Peyer's patch (tissue), 4 donors: ENCODE data around the gene SCO1. TPM values are rescaled to one million over a fixed set of nuclear protein-coding genes. Genes with fewer than 3 reads are reported as not detected.
A peak's percentile ranks its signal among the peaks of the same experiment; 100 is the strongest.

Source experiments
- DNase-seq, 3 donors: peaks; one replicate each; pipeline ENCODE4 v3.0.0-alpha.2; 2017 to 2019
- H3K27ac ChIP-seq, 4 donors: fragments of 200-600 bp; sonication (generic); one replicate each; pipeline ENCODE4 v1.5.1; 2016 to 2019
- H3K27me3 ChIP-seq, 2 donors: fragments of 200-600 bp; sonication (generic); one replicate each; pipeline ENCODE4 v1.5.1; 2019
- H3K36me3 ChIP-seq, 3 donors: fragments of 200-600 bp; sonication (generic); one replicate each; pipeline ENCODE4 v1.5.1; 2016 to 2019
- H3K4me1 ChIP-seq, 4 donors: fragments of 200-600 bp; sonication (generic); one replicate each; pipeline ENCODE4 v1.5.1; 2016 to 2019
- H3K4me3 ChIP-seq, 4 donors: fragments of 200-600 bp; sonication (generic); 1 replicate in 3 of 4; 2 replicates in 1 of 4; pipeline ENCODE4 v1.5.1; 2016 to 2019; ENCODE audit warnings: mild to moderate bottlenecking in 1 of 4
- H3K9me3 ChIP-seq, 4 donors: fragments of 200-600 bp; sonication (generic); one replicate each; pipeline ENCODE4 v1.5.1; 2016 to 2019; ENCODE audit warnings: mild to moderate bottlenecking in 1 of 4
- POLR2A ChIP-seq, 2 donors: fragments of 450-650 bp; IDR thresholded peaks; one replicate each; pipeline ENCODE4 v1.5.1; 2017; ENCODE audit warnings: antibody characterized with exemption in 2 of 2, mild to moderate bottlenecking in 2 of 2, moderate library complexity in 2 of 2
- total RNA-seq, 4 donors: library from RNA; depleted of rRNA; stranded (reverse); fragments of >200 nt; gene quantifications; one replicate each; pipeline ENCODE4 v1.1.0, GENCODE V29; 2016
- TF ChIP-seq, protein P1 (sequence below), 6 experiments: fragments of 450-650 bp in 4 of 6; fragments of 200-600 bp in 2 of 6; sonication (generic) in 1 of 6; IDR thresholded peaks; one replicate each; pipeline ENCODE4 v1.5.1; 2017 to 2019; ENCODE audit warnings: antibody characterized with exemption in 6 of 6, mild to moderate bottlenecking in 3 of 6, moderate library complexity in 1 of 6

Gene SCO1
- total RNA-seq, 4 donors from 2014 or later, result 12.4 to 28.6 (median 19.5) TPM

DNA sequence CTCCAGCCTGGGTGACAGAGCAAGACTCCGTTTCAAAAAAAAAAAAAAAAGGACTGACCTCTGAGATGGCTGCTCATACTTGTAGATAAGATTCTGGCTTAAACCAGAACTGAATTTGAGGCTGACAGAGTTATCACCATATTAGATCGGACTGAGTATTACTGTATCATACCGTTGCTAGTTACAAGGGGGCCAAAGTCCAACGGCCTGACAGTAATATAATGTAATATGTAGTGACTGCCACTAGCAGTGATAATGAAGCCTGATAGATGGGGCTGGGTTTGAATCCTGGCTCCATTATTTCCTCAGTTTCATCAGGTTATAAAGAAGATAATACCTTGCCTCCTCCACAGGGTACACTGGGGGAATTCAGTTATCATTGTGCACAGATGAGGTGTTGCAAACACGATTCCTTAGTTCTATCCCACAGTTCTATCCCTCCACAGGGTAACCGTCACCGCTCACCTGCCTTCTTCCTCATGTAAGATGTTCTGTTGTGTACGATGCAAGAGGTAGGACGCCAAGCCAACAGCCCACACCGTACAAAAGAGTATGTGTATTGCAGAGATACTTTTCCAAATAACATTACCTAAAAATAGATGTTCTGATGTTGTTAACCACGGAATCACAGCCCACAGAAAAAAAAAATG lies 27.3 kb upstream of the SCO1 start:
- peaks cover 0 to 19% (median 0%) of the 10 kb centered on the region in 3 donors for H3K36me3 ChIP-seq
- peak in 1 of 3 donors; percentile 92 for DNase-seq
- peak overlapping the region in 3 of 4 donors; percentile 52 to 92 (median 79) for H3K27ac ChIP-seq
- H3K4me1 ChIP-seq, result peaks cover 0 to 9% (median 2%) of the 10 kb centered on the region in 4 donors
- no peaks in the 10 kb centered on the region for H3K27me3 ChIP-seq
- no peak overlapping the region for H3K4me3 ChIP-seq
- no peak for TF ChIP-seq POLR2A (IDR thresholded peaks at IDR 0.05)
- TF ChIP-seq, protein P1, sequence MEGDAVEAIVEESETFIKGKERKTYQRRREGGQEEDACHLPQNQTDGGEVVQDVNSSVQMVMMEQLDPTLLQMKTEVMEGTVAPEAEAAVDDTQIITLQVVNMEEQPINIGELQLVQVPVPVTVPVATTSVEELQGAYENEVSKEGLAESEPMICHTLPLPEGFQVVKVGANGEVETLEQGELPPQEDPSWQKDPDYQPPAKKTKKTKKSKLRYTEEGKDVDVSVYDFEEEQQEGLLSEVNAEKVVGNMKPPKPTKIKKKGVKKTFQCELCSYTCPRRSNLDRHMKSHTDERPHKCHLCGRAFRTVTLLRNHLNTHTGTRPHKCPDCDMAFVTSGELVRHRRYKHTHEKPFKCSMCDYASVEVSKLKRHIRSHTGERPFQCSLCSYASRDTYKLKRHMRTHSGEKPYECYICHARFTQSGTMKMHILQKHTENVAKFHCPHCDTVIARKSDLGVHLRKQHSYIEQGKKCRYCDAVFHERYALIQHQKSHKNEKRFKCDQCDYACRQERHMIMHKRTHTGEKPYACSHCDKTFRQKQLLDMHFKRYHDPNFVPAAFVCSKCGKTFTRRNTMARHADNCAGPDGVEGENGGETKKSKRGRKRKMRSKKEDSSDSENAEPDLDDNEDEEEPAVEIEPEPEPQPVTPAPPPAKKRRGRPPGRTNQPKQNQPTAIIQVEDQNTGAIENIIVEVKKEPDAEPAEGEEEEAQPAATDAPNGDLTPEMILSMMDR (IDR thresholded peaks at IDR 0.05), result peak in 3 of 6 experiments; percentile 34 to 50 (median 43)
- no peaks in the 10 kb centered on the region for H3K9me3 ChIP-seq

DNA sequence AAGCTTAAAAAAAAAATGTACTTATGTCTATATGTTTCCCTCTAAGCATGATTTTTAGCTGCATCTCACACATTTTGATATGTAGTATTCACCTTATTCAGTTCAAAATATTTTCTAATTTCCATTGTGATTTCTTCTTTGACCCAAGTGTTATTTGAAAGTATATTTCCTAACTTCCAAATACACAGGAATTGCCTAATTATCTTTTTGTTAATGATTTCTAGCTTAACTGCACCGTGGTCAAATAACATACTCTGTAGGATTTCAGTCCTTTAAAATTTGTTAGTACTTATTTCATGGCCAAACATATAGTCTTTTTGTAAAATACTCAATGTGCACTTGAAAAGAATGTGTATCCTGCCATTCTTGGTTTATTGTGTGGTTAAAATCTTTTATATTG lies 21.2 kb upstream of the SCO1 start:
- H3K36me3 ChIP-seq, result peaks cover 0 to 27% (median 0%) of the 10 kb centered on the region in 3 donors
- no peaks in the 10 kb centered on the region for H3K9me3 ChIP-seq
- H3K27me3 ChIP-seq, result no peaks in the 10 kb centered on the region
- no peaks in the 10 kb centered on the region for H3K4me1 ChIP-seq
- no peak for DNase-seq
- no peak overlapping the region for H3K27ac ChIP-seq
- TF ChIP-seq, protein P1 (IDR thresholded peaks at IDR 0.05), result no peak
- no peak for TF ChIP-seq POLR2A (IDR thresholded peaks at IDR 0.05)
- H3K4me3 ChIP-seq, result no peak overlapping the region

DNA sequence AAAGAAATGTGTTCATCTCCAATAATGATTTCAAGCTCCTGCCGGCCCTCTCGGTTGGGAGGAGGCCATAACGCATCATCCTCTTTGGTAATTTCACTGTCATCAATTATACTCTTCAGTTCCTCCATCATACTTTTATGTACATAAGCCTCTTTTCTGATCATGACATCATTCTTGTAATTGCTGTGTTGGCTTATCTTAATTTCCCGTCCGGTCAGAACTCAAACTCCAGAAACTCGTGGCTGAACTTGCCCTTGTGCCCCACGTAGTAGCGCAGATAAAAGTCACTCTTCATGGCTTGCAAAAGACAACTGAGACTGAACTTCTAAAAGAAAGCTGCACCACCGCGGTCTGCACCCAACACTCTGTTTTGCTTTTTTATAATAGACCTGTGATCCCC lies 18.9 kb upstream of the SCO1 start:
- H3K27ac ChIP-seq, result peak overlapping the region in 1 of 4 donors; percentile 11
- no peak overlapping the region for H3K4me3 ChIP-seq
- DNase-seq, result no peak
- peaks cover 0 to 34% (median 0%) of the 10 kb centered on the region in 3 donors for H3K36me3 ChIP-seq
- no peaks in the 10 kb centered on the region for H3K27me3 ChIP-seq
- H3K9me3 ChIP-seq, result no peaks in the 10 kb centered on the region
- H3K4me1 ChIP-seq, result no peaks in the 10 kb centered on the region
- TF ChIP-seq, protein P1 (IDR thresholded peaks at IDR 0.05), result no peak
- no peak for TF ChIP-seq POLR2A (IDR thresholded peaks at IDR 0.05)

DNA sequence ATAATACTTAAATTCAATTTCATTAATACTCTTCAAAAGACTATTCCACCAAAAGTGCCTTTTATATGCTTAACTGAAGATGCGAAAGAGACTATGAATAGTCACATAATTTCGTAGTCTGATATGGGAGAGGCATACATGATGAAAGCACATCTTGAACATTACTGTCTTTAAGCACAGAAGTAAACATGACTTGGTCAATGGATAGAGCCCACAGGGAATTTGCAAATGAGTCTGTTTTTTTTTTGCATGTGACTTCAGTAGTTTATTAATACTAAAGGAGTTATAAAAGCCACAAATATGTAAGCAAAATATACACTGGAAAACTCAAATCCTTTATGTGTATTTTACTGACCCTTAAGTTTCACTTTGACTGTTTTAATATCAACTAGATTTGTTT lies 16.0 kb upstream of the SCO1 start:
- no peak overlapping the region for H3K27ac ChIP-seq
- no peak overlapping the region for H3K4me3 ChIP-seq
- no peaks in the 10 kb centered on the region for H3K4me1 ChIP-seq
- no peak for DNase-seq
- H3K27me3 ChIP-seq, result no peaks in the 10 kb centered on the region
- TF ChIP-seq POLR2A (IDR thresholded peaks at IDR 0.05), result no peak
- TF ChIP-seq, protein P1 (IDR thresholded peaks at IDR 0.05), result no peak
- peaks cover 0 to 51% (median 0%) of the 10 kb centered on the region in 3 donors for H3K36me3 ChIP-seq
- no peaks in the 10 kb centered on the region for H3K9me3 ChIP-seq

DNA sequence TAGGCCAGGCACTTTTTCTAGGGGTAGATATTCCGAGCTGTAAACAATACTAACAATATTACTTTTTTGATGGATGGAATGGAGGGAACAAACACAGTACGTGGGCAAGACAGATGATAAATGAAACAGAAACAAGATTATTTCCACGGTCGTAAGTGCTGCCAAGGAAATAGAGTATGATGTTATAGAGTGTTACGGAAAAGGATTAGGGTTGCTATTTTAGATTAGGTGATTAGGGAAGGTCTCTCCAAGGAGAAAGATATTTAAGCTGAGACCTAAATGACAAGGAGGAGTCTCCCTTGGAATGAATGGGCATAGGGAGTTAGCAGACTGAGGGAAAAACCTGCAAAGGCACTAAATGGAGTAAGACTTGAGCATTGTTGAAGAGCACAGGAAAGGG lies 8.4 kb upstream of the SCO1 start:
- TF ChIP-seq, protein P1 (IDR thresholded peaks at IDR 0.05), result no peak
- TF ChIP-seq POLR2A (IDR thresholded peaks at IDR 0.05), result no peak
- H3K27ac ChIP-seq, result no peak overlapping the region
- H3K4me3 ChIP-seq, result no peak overlapping the region
- no peaks in the 10 kb centered on the region for H3K27me3 ChIP-seq
- no peaks in the 10 kb centered on the region for H3K4me1 ChIP-seq
- no peak for DNase-seq
- H3K9me3 ChIP-seq, result no peaks in the 10 kb centered on the region
- H3K36me3 ChIP-seq, result peaks cover 0 to 57% (median 0%) of the 10 kb centered on the region in 3 donors
